HEK293T (cell line): ENCODE results near the gene CCDC63.

Experiments used
- CTCF ChIA-PET: fragments of 350-600 bp; formaldehyde crosslinking; extraction: SDS; loops from one replicate; lab custom pipeline; 2021; ENCODE audit warnings: antibody characterized with exemption, inconsistent platforms; lab: Yijun Ruan, JAX
- POLR2A ChIA-PET: fragments of 350-600 bp; formaldehyde crosslinking; extraction: SDS; loops from one replicate; lab custom pipeline; 2020; ENCODE audit warnings: antibody characterized with exemption, inconsistent platforms; lab: Yijun Ruan, JAX
- DNase-seq: peaks from one replicate; pipeline ENCODE4 v3.0.0; 2012; ENCODE audit warnings: mixed read lengths; ENCODE audit errors: extremely low spot score
- ARNT ChIP-seq: fragments of 450-650 bp; IDR thresholded peaks from 2 replicates; pipeline ENCODE4 v1.6.1; 2017; ENCODE audit warnings: mild to moderate bottlenecking
- BHLHE40 ChIP-seq: fragments of 450-650 bp; IDR thresholded peaks from 2 replicates; pipeline ENCODE4 v1.6.1; 2016; ENCODE audit warnings: mild to moderate bottlenecking, moderate library complexity, borderline replicate concordance
- CTBP1 ChIP-seq: fragments of 450-650 bp; IDR thresholded peaks from 2 replicates; pipeline ENCODE4 v1.6.1; 2016; ENCODE audit warnings: borderline replicate concordance
- ELF4 ChIP-seq: fragments of 450-650 bp; IDR thresholded peaks from 2 replicates; pipeline ENCODE4 v1.6.1; 2017; ENCODE audit warnings: antibody characterized with exemption
- FOXA1 ChIP-seq: fragments of 450-650 bp; IDR thresholded peaks from 2 replicates; pipeline ENCODE4 v1.6.1; 2016; ENCODE audit warnings: mild to moderate bottlenecking
- FOXK2 ChIP-seq: fragments of 450-650 bp; IDR thresholded peaks from 2 replicates; pipeline ENCODE4 v1.6.1; 2016; ENCODE audit warnings: mild to moderate bottlenecking
- FOXM1 ChIP-seq: fragments of 450-650 bp; IDR thresholded peaks from 2 replicates; pipeline ENCODE4 v1.6.1; 2017; ENCODE audit warnings: mild to moderate bottlenecking, borderline replicate concordance
- HDGF ChIP-seq: fragments of 450-650 bp; IDR thresholded peaks from 2 replicates; pipeline ENCODE4 v1.6.1; 2017; ENCODE audit warnings: antibody characterized with exemption, borderline replicate concordance
- L3MBTL2 ChIP-seq: fragments of 450-650 bp; conservative IDR thresholded peaks from 2 replicates; pipeline ENCODE4 v1.6.1; 2016; ENCODE audit warnings: mild to moderate bottlenecking
- LEF1 ChIP-seq: fragments of 450-650 bp; IDR thresholded peaks from 2 replicates; pipeline ENCODE4 v1.6.1; 2017; ENCODE audit warnings: mild to moderate bottlenecking, borderline replicate concordance
- NFRKB ChIP-seq: fragments of 450-650 bp; IDR thresholded peaks from 2 replicates; pipeline ENCODE4 v1.6.1; 2016; ENCODE audit warnings: mild to moderate bottlenecking, moderate library complexity
- PKNOX1 ChIP-seq: fragments of 450-650 bp; IDR thresholded peaks from 2 replicates; pipeline ENCODE4 v1.6.1; 2016
- SP1 ChIP-seq: fragments of 450-650 bp; IDR thresholded peaks from 2 replicates; pipeline ENCODE4 v1.6.1; 2017
- SUZ12 ChIP-seq: fragments of 450-650 bp; IDR thresholded peaks from 2 replicates; pipeline ENCODE4 v1.6.1; 2016; ENCODE audit warnings: mild to moderate bottlenecking
- TARDBP ChIP-seq: fragments of 450-650 bp; IDR thresholded peaks from 2 replicates; pipeline ENCODE4 v1.6.1; 2016
- ZNF384 ChIP-seq: fragments of 450-650 bp; IDR thresholded peaks from 2 replicates; pipeline ENCODE4 v1.6.1; 2016

Gene CCDC63

GRCh38 chr12:110813285-110813684 lies 33.5 kb upstream of the CCDC63 start:
- POLR2A ChIA-PET = no interaction called here
- TF ChIP-seq NFRKB = no peak
- TF ChIP-seq ARNT = no peak
- no peak for TF ChIP-seq SUZ12
- no peak for TF ChIP-seq TARDBP
- no peak for TF ChIP-seq ZNF384
- no peak for DNase-seq
- CTCF ChIA-PET = no interaction called here

- DNase-seq = no peak
- ChIA-PET CTCF (no interaction called here), POLR2A (no interaction called here)
- TF ChIP-seq PKNOX1 (no peak), SUZ12 (no peak), L3MBTL2 (no peak), FOXA1 (no peak), BHLHE40 (no peak), NFRKB (no peak), TARDBP (no peak), FOXK2 (no peak), ELF4 (no peak), ARNT (no peak), HDGF (no peak)
Observed at GRCh38 chr12:110813756-110814155, 33.0 kb upstream of the CCDC63 start.

GRCh38 chr12:110816248-110816647 lies 30.5 kb upstream of the CCDC63 start:
- DNase-seq = no peak
- ChIA-PET CTCF (no interaction called here), POLR2A (no interaction called here)
- TF ChIP-seq TARDBP = no peak
- TF ChIP-seq ZNF384 = no peak

- ChIA-PET POLR2A (no interaction called here), CTCF (no interaction called here)
- no peak for TF ChIP-seq NFRKB
- no peak for TF ChIP-seq SP1
- TF ChIP-seq BHLHE40 = no peak
- TF ChIP-seq ARNT = no peak
- TF ChIP-seq CTBP1 = no peak
- TF ChIP-seq SUZ12 = no peak
- TF ChIP-seq FOXM1 = no peak
- no peak for TF ChIP-seq PKNOX1
- TF ChIP-seq LEF1 = no peak
- TF ChIP-seq FOXA1 = no peak
- no peak for TF ChIP-seq TARDBP
- no peak for TF ChIP-seq L3MBTL2
- no peak for DNase-seq
Observed at GRCh38 chr12:110816779-110817178, 30.0 kb upstream of the CCDC63 start.

DNA sequence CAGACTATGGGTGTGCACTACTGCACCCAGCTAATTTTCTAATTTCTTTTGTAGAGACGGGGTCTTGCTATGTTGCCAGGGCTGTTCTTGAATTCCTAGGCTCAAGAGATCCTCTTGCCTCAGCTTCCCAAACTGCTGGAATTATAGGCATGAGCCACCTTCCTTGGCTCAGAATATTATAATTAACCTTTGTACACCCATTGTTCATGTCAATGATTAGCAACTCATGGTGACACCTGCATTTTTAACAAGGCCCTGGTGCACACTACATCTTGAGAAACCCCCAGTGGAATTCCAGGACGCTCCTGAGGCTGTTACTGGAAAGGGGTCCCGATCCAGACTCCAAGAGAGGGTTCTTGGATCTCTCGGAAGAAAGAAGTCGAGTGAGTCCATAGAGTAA lies 28.3 kb upstream of the CCDC63 start:
- ChIA-PET POLR2A (no interaction called here), CTCF (no interaction called here)
- no peak for DNase-seq
- TF ChIP-seq HDGF (no peak), FOXA1 (no peak), PKNOX1 (no peak), NFRKB (no peak), SP1 (no peak), ELF4 (no peak), FOXK2 (no peak), TARDBP (no peak), L3MBTL2 (no peak), FOXM1 (no peak), ZNF384 (no peak), BHLHE40 (no peak), SUZ12 (no peak), ARNT (no peak), LEF1 (no peak), CTBP1 (no peak)

GRCh38 chr12:110819150-110819549 lies 27.6 kb upstream of the CCDC63 start:
- no peak for DNase-seq
- TF ChIP-seq ZNF384 (no peak), PKNOX1 (no peak), HDGF (no peak), FOXA1 (no peak), FOXK2 (no peak), SUZ12 (no peak), ARNT (no peak), BHLHE40 (no peak), LEF1 (no peak), ELF4 (no peak), CTBP1 (no peak), SP1 (no peak), NFRKB (no peak), TARDBP (no peak), FOXM1 (no peak), L3MBTL2 (no peak)
- POLR2A ChIA-PET = no interaction called here
- CTCF ChIA-PET = no interaction called here
